Natural killer cell (primary cell): ENCODE results near the gene LYST. TPM values are rescaled to one million over a fixed set of nuclear protein-coding genes. Genes with fewer than 3 reads are reported as not detected.

Source experiments
- ATAC-seq, 3 donors: fragments of 150-1000 bp in 2 of 3; fragments of 200-7000 bp in 1 of 3; cut with Tn5 transposase; 1 replicate in 1 of 3; 2 replicates in 2 of 3; pipeline ENCODE4 v1.10.0; 2021; ENCODE audit warnings: mild to moderate bottlenecking in 2 of 3, moderate library complexity in 2 of 3
- DNase-seq, 2 donors: peaks; one replicate each; pipeline versions ENCODE4 v3.0.0 to v3.0.0-alpha.2; 2013 to 2021; ENCODE audit warnings: mixed read lengths in 1 of 2
- H3K27ac ChIP-seq: one replicate; pipeline ENCODE4 v1.5.1; 2013; ENCODE audit warnings: mild to moderate bottlenecking, low read length
- H3K27me3 ChIP-seq: one replicate; pipeline ENCODE4 v1.6.1; 2013; ENCODE audit warnings: low read length; ENCODE audit not compliant: control insufficient read depth, insufficient read depth
- H3K36me3 ChIP-seq: one replicate; pipeline ENCODE4 v1.6.1; 2013; ENCODE audit warnings: low read length; ENCODE audit not compliant: control insufficient read depth, insufficient read depth
- H3K4me1 ChIP-seq: one replicate; pipeline ENCODE4 v1.6.1; 2013; ENCODE audit warnings: low read length; ENCODE audit not compliant: control insufficient read depth, insufficient read depth
- H3K4me3 ChIP-seq: one replicate; pipeline ENCODE4 v1.5.1; 2013; ENCODE audit warnings: low read length
- H3K9me3 ChIP-seq: one replicate; pipeline ENCODE4 v1.6.1; 2013; ENCODE audit warnings: low read length; ENCODE audit not compliant: control insufficient read depth, insufficient read depth
- H3K27ac Mint-ChIP-seq, 2 donors: one replicate each; pipeline ENCODE4 v1.8.0; 2022; ENCODE audit warnings: mild to moderate bottlenecking in 2 of 2, mixed read lengths in 2 of 2, moderate library complexity in 1 of 2
- H3K27me3 Mint-ChIP-seq, 2 donors: one replicate each; pipeline ENCODE4 v1.8.0; 2022; ENCODE audit warnings: low read depth in 2 of 2, mixed read lengths in 2 of 2
- H3K36me3 Mint-ChIP-seq: one replicate; pipeline ENCODE4 v1.8.0; 2022; ENCODE audit warnings: mixed read lengths
- H3K4me1 Mint-ChIP-seq, 2 donors: one replicate each; pipeline ENCODE4 v1.8.0; 2022; ENCODE audit warnings: mixed read lengths in 2 of 2
- H3K4me3 Mint-ChIP-seq: one replicate; pipeline ENCODE4 v1.8.0; 2022; ENCODE audit warnings: mild to moderate bottlenecking, moderate library complexity, mixed read lengths
- H3K9me3 Mint-ChIP-seq, 2 donors: one replicate each; pipeline ENCODE4 v1.8.0; 2022; ENCODE audit warnings: mixed read lengths in 2 of 2
- CTCF ChIP-seq: fragments of 200-600 bp; IDR thresholded peaks from one replicate; pipeline ENCODE4 v1.8.0; 2022; ENCODE audit warnings: antibody characterized with exemption
- WGBS: methylation state at CpG from one replicate; pipeline ENCODE4 v1.1.7; 2013; ENCODE audit warnings: missing lambda C conversion rate; ENCODE audit not compliant: insufficient coverage; 5-methylcytosine and 5-hydroxymethylcytosine counted together
- intact Hi-C: fragments of 100-400 bp; cut with micrococcal nuclease; formaldehyde crosslinking; loops from one replicate; pipeline ENCODE4 v1.14.2; 2022
- total RNA-seq, 4 donors: library from RNA; stranded (reverse); fragments of 120-200 nt in 1 of 4; gene quantifications; one replicate each; pipeline versions ENCODE4 v1.2.3 to v1.2.4, GENCODE V29; 2013 to 2022

The LYST gene
- total RNA-seq, 3 donors from 2014 or later (not counting 1 experiment from before 2014, with no cell fraction given) = 89.9 to 115 (median 93.6) TPM

GRCh38 chr1:235721982-235722381, 144.7 kb downstream of the LYST start:
- H3K27ac ChIP-seq = no peak overlapping the region
- H3K4me1 ChIP-seq = no peaks in the 10 kb centered on the region
- ATAC-seq (no peak), DNase-seq (no peak)
- TF ChIP-seq CTCF = no peak
- H3K27ac Mint-ChIP-seq = no peak overlapping the region
- H3K9me3 Mint-ChIP-seq = no peaks in the 10 kb centered on the region
- H3K9me3 ChIP-seq = no peaks in the 10 kb centered on the region
- H3K4me3 ChIP-seq = no peak overlapping the region
- no peaks in the 10 kb centered on the region for H3K4me1 Mint-ChIP-seq
- H3K27me3 Mint-ChIP-seq = no peaks in the 10 kb centered on the region
- no peaks in the 10 kb centered on the region for H3K27me3 ChIP-seq
- no peaks in the 10 kb centered on the region for H3K36me3 Mint-ChIP-seq
- 95% methylated on average over 4 of the region's 4 CpGs for WGBS
- H3K4me3 Mint-ChIP-seq = no peak overlapping the region
- intact Hi-C loops = no loop called here
- H3K36me3 ChIP-seq = peaks cover 78% of the 10 kb centered on the region

GRCh38 chr1:235720544-235720943, 146.2 kb downstream of the LYST start:
- no peaks in the 10 kb centered on the region for H3K9me3 Mint-ChIP-seq
- H3K27ac Mint-ChIP-seq = no peak overlapping the region
- 100% methylated on average over 3 of the region's 4 CpGs for WGBS
- Histone ChIP-seq H3K27me3 (no peaks in the 10 kb centered on the region), H3K9me3 (no peaks in the 10 kb centered on the region), H3K4me1 (no peaks in the 10 kb centered on the region), H3K36me3 (peaks cover 78% of the 10 kb centered on the region), H3K4me3 (no peak overlapping the region), H3K27ac (no peak overlapping the region)
- no peak for DNase-seq
- H3K4me3 Mint-ChIP-seq = no peak overlapping the region
- intact Hi-C loops = no loop called here
- no peaks in the 10 kb centered on the region for H3K4me1 Mint-ChIP-seq
- no peaks in the 10 kb centered on the region for H3K27me3 Mint-ChIP-seq
- ATAC-seq = no peak
- no peak for TF ChIP-seq CTCF
- H3K36me3 Mint-ChIP-seq = no peaks in the 10 kb centered on the region

- Mint-ChIP-seq H3K27ac (peak overlapping the region in 1 of 2 donors; percentile 18), H3K4me1 (no peaks in the 10 kb centered on the region), H3K4me3 (no peak overlapping the region), H3K27me3 (no peaks in the 10 kb centered on the region), H3K36me3 (no peaks in the 10 kb centered on the region), H3K9me3 (no peaks in the 10 kb centered on the region)
- no peak overlapping the region for H3K4me3 ChIP-seq
- peaks cover 84% of the 10 kb centered on the region for H3K36me3 ChIP-seq
- WGBS = 100% methylated on average over 1 of the region's 4 CpGs
- DNase-seq = no peak
- H3K27ac ChIP-seq = no peak overlapping the region
- no peaks in the 10 kb centered on the region for H3K9me3 ChIP-seq
- H3K4me1 ChIP-seq = no peaks in the 10 kb centered on the region
- no peak for TF ChIP-seq CTCF
- intact Hi-C loops = no loop called here
- H3K27me3 ChIP-seq = no peaks in the 10 kb centered on the region
- ATAC-seq = no peak
These were observed 152.4 kb downstream of the LYST start for GRCh38 chr1:235714205-235714897.

GRCh38 chr1:235712812-235713211, 153.9 kb downstream of the LYST start:
- H3K27me3 Mint-ChIP-seq = no peaks in the 10 kb centered on the region
- Histone ChIP-seq H3K27me3 (no peaks in the 10 kb centered on the region), H3K36me3 (peaks cover 86% of the 10 kb centered on the region), H3K4me3 (no peak overlapping the region), H3K9me3 (no peaks in the 10 kb centered on the region), H3K4me1 (no peaks in the 10 kb centered on the region), H3K27ac (no peak overlapping the region)
- ATAC-seq = no peak
- peaks cover 10% of the 10 kb centered on the region for H3K36me3 Mint-ChIP-seq
- WGBS = 100% methylated on average over 1 of the region's 1 CpG
- H3K9me3 Mint-ChIP-seq = no peaks in the 10 kb centered on the region
- H3K4me3 Mint-ChIP-seq = no peak overlapping the region
- peak overlapping the region in 1 of 2 donors; percentile 8 for H3K27ac Mint-ChIP-seq
- TF ChIP-seq CTCF = no peak
- no peaks in the 10 kb centered on the region for H3K4me1 Mint-ChIP-seq
- no peak for DNase-seq
- intact Hi-C loops = no loop called here
